Measurements from ENCODE around the gene ZNFX1.

DNA sequence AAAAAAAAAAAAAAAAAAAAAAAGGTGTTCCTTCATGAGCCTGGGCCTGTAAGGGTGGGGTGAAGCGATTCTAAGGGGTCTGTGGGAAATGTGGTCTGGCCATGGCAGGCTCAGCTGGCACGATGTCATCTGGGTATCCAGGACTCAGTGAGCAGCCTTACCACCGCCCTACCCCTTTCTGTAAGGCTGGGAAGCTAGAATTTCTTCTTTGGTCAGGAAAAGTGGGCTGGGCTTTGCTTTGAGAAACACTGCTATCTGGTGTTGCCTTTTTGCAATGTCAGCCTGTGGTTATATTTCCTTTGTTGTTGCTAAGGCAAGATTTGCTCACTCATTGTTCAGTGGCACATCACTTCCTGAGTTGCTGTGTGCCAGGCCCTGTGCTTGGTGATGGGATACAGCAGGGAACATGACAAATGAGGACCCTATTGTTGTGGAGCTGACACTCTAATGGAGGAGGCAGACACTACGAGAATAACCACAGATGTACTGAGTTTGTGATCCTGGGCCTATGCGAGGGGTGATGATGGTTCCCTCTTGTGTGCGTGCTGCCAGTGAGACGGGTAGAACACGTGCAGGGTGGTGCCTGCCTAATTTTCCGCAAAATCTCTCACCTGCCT is 45.9 kb upstream of the ZNFX1 start:
- TF ChIP-seq, protein P1, sequence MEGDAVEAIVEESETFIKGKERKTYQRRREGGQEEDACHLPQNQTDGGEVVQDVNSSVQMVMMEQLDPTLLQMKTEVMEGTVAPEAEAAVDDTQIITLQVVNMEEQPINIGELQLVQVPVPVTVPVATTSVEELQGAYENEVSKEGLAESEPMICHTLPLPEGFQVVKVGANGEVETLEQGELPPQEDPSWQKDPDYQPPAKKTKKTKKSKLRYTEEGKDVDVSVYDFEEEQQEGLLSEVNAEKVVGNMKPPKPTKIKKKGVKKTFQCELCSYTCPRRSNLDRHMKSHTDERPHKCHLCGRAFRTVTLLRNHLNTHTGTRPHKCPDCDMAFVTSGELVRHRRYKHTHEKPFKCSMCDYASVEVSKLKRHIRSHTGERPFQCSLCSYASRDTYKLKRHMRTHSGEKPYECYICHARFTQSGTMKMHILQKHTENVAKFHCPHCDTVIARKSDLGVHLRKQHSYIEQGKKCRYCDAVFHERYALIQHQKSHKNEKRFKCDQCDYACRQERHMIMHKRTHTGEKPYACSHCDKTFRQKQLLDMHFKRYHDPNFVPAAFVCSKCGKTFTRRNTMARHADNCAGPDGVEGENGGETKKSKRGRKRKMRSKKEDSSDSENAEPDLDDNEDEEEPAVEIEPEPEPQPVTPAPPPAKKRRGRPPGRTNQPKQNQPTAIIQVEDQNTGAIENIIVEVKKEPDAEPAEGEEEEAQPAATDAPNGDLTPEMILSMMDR (IDR thresholded peaks at IDR 0.05; ENCODE audit: insufficient read depth, low read length), result peak; percentile 21
- TF ChIP-seq, protein P2, sequence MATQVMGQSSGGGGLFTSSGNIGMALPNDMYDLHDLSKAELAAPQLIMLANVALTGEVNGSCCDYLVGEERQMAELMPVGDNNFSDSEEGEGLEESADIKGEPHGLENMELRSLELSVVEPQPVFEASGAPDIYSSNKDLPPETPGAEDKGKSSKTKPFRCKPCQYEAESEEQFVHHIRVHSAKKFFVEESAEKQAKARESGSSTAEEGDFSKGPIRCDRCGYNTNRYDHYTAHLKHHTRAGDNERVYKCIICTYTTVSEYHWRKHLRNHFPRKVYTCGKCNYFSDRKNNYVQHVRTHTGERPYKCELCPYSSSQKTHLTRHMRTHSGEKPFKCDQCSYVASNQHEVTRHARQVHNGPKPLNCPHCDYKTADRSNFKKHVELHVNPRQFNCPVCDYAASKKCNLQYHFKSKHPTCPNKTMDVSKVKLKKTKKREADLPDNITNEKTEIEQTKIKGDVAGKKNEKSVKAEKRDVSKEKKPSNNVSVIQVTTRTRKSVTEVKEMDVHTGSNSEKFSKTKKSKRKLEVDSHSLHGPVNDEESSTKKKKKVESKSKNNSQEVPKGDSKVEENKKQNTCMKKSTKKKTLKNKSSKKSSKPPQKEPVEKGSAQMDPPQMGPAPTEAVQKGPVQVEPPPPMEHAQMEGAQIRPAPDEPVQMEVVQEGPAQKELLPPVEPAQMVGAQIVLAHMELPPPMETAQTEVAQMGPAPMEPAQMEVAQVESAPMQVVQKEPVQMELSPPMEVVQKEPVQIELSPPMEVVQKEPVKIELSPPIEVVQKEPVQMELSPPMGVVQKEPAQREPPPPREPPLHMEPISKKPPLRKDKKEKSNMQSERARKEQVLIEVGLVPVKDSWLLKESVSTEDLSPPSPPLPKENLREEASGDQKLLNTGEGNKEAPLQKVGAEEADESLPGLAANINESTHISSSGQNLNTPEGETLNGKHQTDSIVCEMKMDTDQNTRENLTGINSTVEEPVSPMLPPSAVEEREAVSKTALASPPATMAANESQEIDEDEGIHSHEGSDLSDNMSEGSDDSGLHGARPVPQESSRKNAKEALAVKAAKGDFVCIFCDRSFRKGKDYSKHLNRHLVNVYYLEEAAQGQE (IDR thresholded peaks at IDR 0.05; ENCODE audit: insufficient replicate concordance, low read depth), result no peak
- TF ChIP-seq GABPA (IDR thresholded peaks at IDR 0.05; ENCODE audit: low read depth), result no peak
- no peak for TF ChIP-seq SPI1 (IDR thresholded peaks at IDR 0.05; ENCODE audit: borderline replicate concordance, low read depth)
- TF ChIP-seq POLR2AphosphoS5 (IDR thresholded peaks at IDR 0.05; ENCODE audit: low read depth), result no peak
